GM12878 (cell line): ENCODE results near the gene ABCF1. TPM values are rescaled to one million over a fixed set of nuclear protein-coding genes. Genes with fewer than 3 reads are reported as not detected.

ENCODE experiments used
- ATAC-seq: fragments of 200-7000 bp; cut with Tn5 transposase; 3 replicates; pipeline ENCODE4 v1.9.1; 2020; ENCODE audit warnings: mild to moderate bottlenecking, moderate library complexity
- BruUV-seq: library from RNA; stranded (reverse); fragments of 400-500 nt; replicated peaks from 2 replicates; lab custom pipeline; 2021; lab: Mats Ljungman, UMichigan
- CTCF ChIA-PET: fragments of 300-600 bp; sonication (Branson Sonifier 250); formaldehyde crosslinking; extraction: SDS; loops from one replicate; lab custom pipeline; 2021; ENCODE audit warnings: inconsistent platforms; lab: Yijun Ruan, JAX
- POLR2A ChIA-PET: fragments of 350-600 bp; formaldehyde crosslinking; extraction: SDS; loops from one replicate; lab custom pipeline; 2021; ENCODE audit warnings: inconsistent platforms; lab: Charles Lee
- RAD21 ChIA-PET: fragments of 300-600 bp; sonication (Branson Sonifier 250); formaldehyde crosslinking; loops from one replicate; lab custom pipeline; 2023; ENCODE audit warnings: antibody characterized with exemption; ENCODE audit not compliant: unreplicated experiment; lab: Charles Lee
- SMC1A ChIA-PET: fragments of 300-600 bp; sonication (Branson Sonifier 250); formaldehyde crosslinking; loops from one replicate; lab custom pipeline; 2023; ENCODE audit not compliant: unreplicated experiment, uncharacterized antibody; lab: Charles Lee
- DNase-seq: peaks from one replicate; pipeline ENCODE4 v3.0.0-alpha.2; 2011; ENCODE audit warnings: low read depth, low spot score
- FAIRE-seq: peaks from 3 replicates; lab custom pipeline; 2011; peaks lifted over from hg19 to GRCh38; lab: Jason Lieb, UNC
- H2AFZ ChIP-seq: 2 replicates; pipeline ENCODE4 v1.6.0; 2011; ENCODE audit warnings: low read depth, low read length, control low read depth; ENCODE audit not compliant: control insufficient read depth
- H3K27ac ChIP-seq: 2 replicates; pipeline ENCODE4 v1.5.1; 2011; ENCODE audit warnings: control low read depth; ENCODE audit not compliant: control insufficient read depth, insufficient read depth
- H3K27me3 ChIP-seq, 2 experiments: replicated peaks in 1 of 2; 2 replicates each; pipeline versions ENCODE4 v1.6.0 to v1.6.1; 2011; ENCODE audit warnings: low read length in 1 of 2; ENCODE audit not compliant: control insufficient read depth in 2 of 2, insufficient read depth in 2 of 2
- H3K36me3 ChIP-seq, 2 experiments: 2 replicates each; pipeline ENCODE4 v1.5.1; 2011; ENCODE audit warnings: low read length in 1 of 2; ENCODE audit not compliant: control insufficient read depth in 2 of 2, insufficient read depth in 2 of 2
- H3K4me1 ChIP-seq: 2 replicates; pipeline ENCODE4 v1.6.1; 2011; ENCODE audit warnings: mild to moderate bottlenecking, low read length, moderate library complexity, mixed read lengths; ENCODE audit not compliant: control insufficient read depth, insufficient read depth
- H3K4me2 ChIP-seq: 2 replicates; pipeline ENCODE4 v1.6.0; 2011; ENCODE audit warnings: control low read depth; ENCODE audit not compliant: control insufficient read depth, insufficient read depth
- H3K4me3 ChIP-seq: fragments of 200-600 bp; sonication (generic); 2 replicates; pipeline ENCODE4 v1.5.1; 2016
- H3K79me2 ChIP-seq: 2 replicates; pipeline ENCODE4 v1.6.0; 2011; ENCODE audit warnings: low read length; ENCODE audit not compliant: control insufficient read depth, insufficient read depth
- H3K9ac ChIP-seq: 2 replicates; pipeline ENCODE4 v1.8.0; 2011; ENCODE audit warnings: low read length, control low read depth, mixed read lengths; ENCODE audit not compliant: control insufficient read depth, insufficient read depth
- H3K9me3 ChIP-seq: replicated peaks from 3 replicates; pipeline ENCODE4 v1.5.1; 2011; ENCODE audit warnings: mild to moderate bottlenecking, low read length; ENCODE audit not compliant: control insufficient read depth, insufficient read depth
- H4K20me1 ChIP-seq: 2 replicates; pipeline ENCODE4 v1.6.0; 2011; ENCODE audit not compliant: control insufficient read depth, insufficient read depth
- POLR2AphosphoS2 ChIP-seq: IDR thresholded peaks from 2 replicates; pipeline ENCODE4 v1.6.1; 2011; ENCODE audit warnings: low read depth, mild to moderate bottlenecking, low read length, improper control_type of control experiment, moderate library complexity
- SRF ChIP-seq, 2 experiments: IDR thresholded peaks; 2 replicates each; pipeline ENCODE4 v1.6.1; 2011; ENCODE audit warnings: low read depth in 2 of 2, low read length in 2 of 2, mild to moderate bottlenecking in 1 of 2, moderate library complexity in 1 of 2
- TCF3 ChIP-seq: IDR thresholded peaks from 2 replicates; pipeline ENCODE4 v1.6.1; 2012; ENCODE audit warnings: low read depth, mild to moderate bottlenecking, low read length, borderline replicate concordance; ENCODE audit not compliant: insufficient read depth
- WGBS: methylation state at CpG from one replicate; pipeline ENCODE4 v1.1.6; 2016; ENCODE audit warnings: low lambda C conversion rate; ENCODE audit not compliant: insufficient replicate concordance, insufficient coverage; ENCODE audit errors: missing lambda C conversion rate; 5-methylcytosine and 5-hydroxymethylcytosine counted together
- in situ Hi-C: fragments of 300-500 bp; cut with MboI; formaldehyde crosslinking; loops from 9 replicates; pipeline ENCODE4 v1.14.3; 2018; ENCODE audit warnings: mixed read lengths
- intact Hi-C: fragments of 100-400 bp; cut with micrococcal nuclease; formaldehyde crosslinking; loops from one replicate; pipeline ENCODE4 v1.14.2; 2022; ENCODE audit not compliant: unreplicated experiment
- polyA plus RNA-seq, 11 experiments: library from polyadenylated mRNA; depleted of rRNA in 4 of 11; unstranded in 6 of 11; stranded (reverse) in 5 of 11; fragments of >200 nt; fragmentation: Nextera tagmentation in 4 of 11; fragmentation: Illumina TruSeq in 1 of 11; extraction: Ambion mirVana in 4 of 11; extraction: Trizol in 1 of 11; gene quantifications; 1 replicate in 1 of 11; 2 replicates in 10 of 11; pipeline versions ENCODE4 v1.2.1 to v1.2.3, GENCODE V29; 2011 to 2016; ENCODE audit warnings: inconsistent platforms in 2 of 11, missing spikeins in 2 of 11, low read depth in 1 of 11
- total RNA-seq, 4 experiments: library from RNA; depleted of rRNA in 3 of 4; stranded (reverse); fragments of >200 nt in 3 of 4; fragmentation: Illumina TruSeq in 1 of 4; extraction: Trizol in 1 of 4; gene quantifications; 2 replicates each; pipeline versions ENCODE4 v1.2.1 to v1.2.3, GENCODE V29; 2013 to 2021
- TF ChIP-seq, protein P1 (sequence below): IDR thresholded peaks from 2 replicates; pipeline ENCODE4 v1.6.1; 2012; ENCODE audit warnings: mild to moderate bottlenecking, low read depth, low read length

The ABCF1 gene
- total and polyA plus RNA-seq, 10 of the 15 experiments (the other 5 are each of a cell fraction or from before 2014, with no cell fraction given) = 21.3 to 79.6 (median 55.9) TPM

DNA sequence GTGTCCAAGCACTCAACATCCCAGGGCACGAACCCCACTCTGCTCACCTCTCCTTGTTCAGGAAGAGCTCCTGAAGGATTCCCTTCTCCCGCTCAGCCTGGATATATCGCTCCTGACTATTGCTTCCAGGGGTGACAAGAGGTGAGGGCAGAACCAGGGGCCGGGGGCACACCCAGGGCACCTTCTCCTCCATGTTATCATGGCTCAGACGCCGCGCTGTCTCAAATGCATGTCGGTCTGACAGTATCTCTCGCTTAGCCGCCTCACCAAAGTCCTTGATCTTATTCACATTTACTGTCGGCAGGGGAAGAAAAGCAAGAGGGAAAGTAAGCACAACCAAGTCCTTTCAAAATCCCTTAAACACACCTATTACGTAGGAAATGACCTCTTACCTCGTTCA is 32.7 kb downstream of the ABCF1 start (continued):
- TF ChIP-seq, protein P1, sequence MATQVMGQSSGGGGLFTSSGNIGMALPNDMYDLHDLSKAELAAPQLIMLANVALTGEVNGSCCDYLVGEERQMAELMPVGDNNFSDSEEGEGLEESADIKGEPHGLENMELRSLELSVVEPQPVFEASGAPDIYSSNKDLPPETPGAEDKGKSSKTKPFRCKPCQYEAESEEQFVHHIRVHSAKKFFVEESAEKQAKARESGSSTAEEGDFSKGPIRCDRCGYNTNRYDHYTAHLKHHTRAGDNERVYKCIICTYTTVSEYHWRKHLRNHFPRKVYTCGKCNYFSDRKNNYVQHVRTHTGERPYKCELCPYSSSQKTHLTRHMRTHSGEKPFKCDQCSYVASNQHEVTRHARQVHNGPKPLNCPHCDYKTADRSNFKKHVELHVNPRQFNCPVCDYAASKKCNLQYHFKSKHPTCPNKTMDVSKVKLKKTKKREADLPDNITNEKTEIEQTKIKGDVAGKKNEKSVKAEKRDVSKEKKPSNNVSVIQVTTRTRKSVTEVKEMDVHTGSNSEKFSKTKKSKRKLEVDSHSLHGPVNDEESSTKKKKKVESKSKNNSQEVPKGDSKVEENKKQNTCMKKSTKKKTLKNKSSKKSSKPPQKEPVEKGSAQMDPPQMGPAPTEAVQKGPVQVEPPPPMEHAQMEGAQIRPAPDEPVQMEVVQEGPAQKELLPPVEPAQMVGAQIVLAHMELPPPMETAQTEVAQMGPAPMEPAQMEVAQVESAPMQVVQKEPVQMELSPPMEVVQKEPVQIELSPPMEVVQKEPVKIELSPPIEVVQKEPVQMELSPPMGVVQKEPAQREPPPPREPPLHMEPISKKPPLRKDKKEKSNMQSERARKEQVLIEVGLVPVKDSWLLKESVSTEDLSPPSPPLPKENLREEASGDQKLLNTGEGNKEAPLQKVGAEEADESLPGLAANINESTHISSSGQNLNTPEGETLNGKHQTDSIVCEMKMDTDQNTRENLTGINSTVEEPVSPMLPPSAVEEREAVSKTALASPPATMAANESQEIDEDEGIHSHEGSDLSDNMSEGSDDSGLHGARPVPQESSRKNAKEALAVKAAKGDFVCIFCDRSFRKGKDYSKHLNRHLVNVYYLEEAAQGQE = no peak
- no peak for TF ChIP-seq TCF3

DNA sequence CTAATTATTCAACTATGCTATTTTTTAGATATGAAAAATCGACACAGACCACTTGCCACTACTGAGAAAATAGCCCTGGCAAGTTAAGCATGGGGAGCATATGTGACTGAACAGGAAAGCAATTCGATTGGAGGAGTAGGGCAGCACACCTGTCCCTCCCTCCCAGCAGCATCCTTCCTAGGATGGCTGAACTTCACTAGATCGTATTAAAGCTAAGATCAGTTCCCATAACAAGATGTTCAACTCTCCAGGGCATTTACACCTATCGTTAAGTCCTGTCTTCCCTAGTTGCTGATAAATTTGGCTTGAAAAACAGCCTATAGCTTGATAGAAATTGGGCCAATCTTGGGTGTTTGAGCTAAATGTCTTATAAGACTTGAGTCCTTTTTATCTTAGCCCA is 38.8 kb downstream of the ABCF1 start:
- Histone ChIP-seq H3K27ac (no peak overlapping the region), H3K79me2 (peaks cover 19% of the 10 kb centered on the region), H3K36me3 (peaks cover 11 to 57% of the 10 kb centered on the region in 2 experiments), H3K9me3 (no peaks in the 10 kb centered on the region), H3K9ac (no peak overlapping the region), H2AFZ (no peak overlapping the region), H3K4me3 (no peak overlapping the region)
- intact Hi-C loops = no loop called here
- ChIA-PET RAD21 (interaction anchor here (0.8 to 1.0 kb wide), 2 partner anchors 10 to 63 kb away, joined by 3 read pairs; partner anchors contain the start of gene DHX16), POLR2A (interaction anchor here (0.6 to 1.0 kb wide), 5 partner anchors 11 to 1029 kb away, joined by 3 to 8 read pairs (median 5); no protein-coding TSS in a partner anchor)
- 15% methylated on average over 4 of the region's 4 CpGs for WGBS
- no peak for DNase-seq
- in situ Hi-C loops = no loop called here
- TF ChIP-seq POLR2AphosphoS2 (peak; percentile 18; the same call in 1 of the 2 replicates), SRF (IDR thresholded peaks at IDR 0.05; ENCODE audit: low read depth in 2 of 2, low read length in 2 of 2) (no peak)
- TF ChIP-seq, all 136 proteins: peak for 1
- Histone ChIP-seq H3K4me1 (peaks cover 3% of the 10 kb centered on the region), H3K4me2 (no peak overlapping the region), H3K27me3 (no peaks in the 10 kb centered on the region), H4K20me1 (0 out of 2 replicates have a peak, but pooled peaks cover 8% of the 10 kb centered on the region)
- FAIRE-seq (no peak), ATAC-seq (no peak)
- SMC1A ChIA-PET = interaction anchor here (1.2 to 1.4 kb wide), 3 partner anchors 9 to 61 kb away, joined by 3 read pairs; no protein-coding TSS in a partner anchor
- BruUV-seq = no TSS peak
- CTCF ChIA-PET = interaction anchor here (0.8 to 1.5 kb wide), 5 partner anchors 13 to 121 kb away, joined by 3 to 6 read pairs (median 4); no protein-coding TSS in a partner anchor
